T-helper 2 cell treated with Interferon-gamma antibody and Interleukin-4, amounts not matched to agents 100 ng/mL and 5 ng/mL, for 36 hours (primary cell): ENCODE data around the gene EMC9. TPM values are rescaled to one million over a fixed set of nuclear protein-coding genes. Genes with fewer than 3 reads are reported as not detected.

Source experiments
- intact Hi-C: fragments of 100-400 bp; cut with micrococcal nuclease; formaldehyde crosslinking; loops from one replicate; pipeline ENCODE4 v1.15.1; 2023
- total RNA-seq: library from RNA; stranded (reverse); gene quantifications from 2 replicates; pipeline ENCODE4 v1.2.3, GENCODE V29; 2022

Gene EMC9
- total RNA-seq, 1 donor from 2014 or later, result 22.1 TPM

- intact Hi-C loops, result loop anchor here (1.0 to 10.0 kb wide), 7 partner anchors 13 to 539 kb away; partner anchors contain the start of genes CARMIL3, DCAF11, DHRS4L2 and IRF9
Observed at GRCh38 chr14:24093901-24094840, 47.2 kb downstream of the EMC9 start, which contains the start of gene PCK2. Gene PCK2, plus strand, starts transcription at chr14:24094311. Its CDS starts 95 bp downstream, at chr14:24094406.

- intact Hi-C loops, result loop anchor here (5.0 to 10.0 kb wide), 2 partner anchors 106 to 539 kb away; partner anchors contain the start of genes DHRS4L2, THTPA and ZFHX2
Observed at GRCh38 chr14:24093207-24093900, 48.0 kb downstream of the EMC9 start.

DNA sequence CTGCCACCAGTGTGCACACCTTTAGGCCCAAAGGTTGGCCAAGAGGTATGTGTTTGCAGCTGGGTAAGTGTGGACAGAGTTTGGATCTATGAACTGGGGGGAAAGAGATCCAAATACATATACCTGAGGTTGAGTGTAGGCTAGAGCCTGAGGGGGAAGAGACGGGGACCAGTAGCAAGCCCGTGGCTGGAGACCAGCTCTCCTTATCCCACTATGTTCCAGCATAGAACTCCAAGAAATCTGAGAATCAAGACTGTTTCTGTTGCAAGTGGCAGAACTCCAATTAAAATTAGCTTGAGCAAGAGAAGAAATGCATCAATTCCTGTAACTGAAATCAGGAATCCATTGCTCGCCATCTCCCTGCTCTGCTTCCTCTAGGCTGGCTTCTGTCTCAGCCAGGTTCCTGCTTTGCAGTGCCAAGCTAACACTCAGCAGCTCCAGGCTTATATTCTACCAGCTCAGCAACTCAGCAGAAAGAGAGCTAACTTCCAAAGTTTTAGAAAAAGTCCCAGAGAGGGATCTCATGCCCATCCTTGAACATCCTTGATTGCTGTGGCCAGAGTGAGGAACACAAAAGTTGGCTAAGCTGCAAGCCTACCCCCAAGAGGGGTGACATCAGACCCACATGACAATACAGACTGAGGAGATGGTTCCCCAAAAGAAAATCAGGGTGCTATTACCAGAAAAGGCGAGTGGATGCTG is 48.7 kb downstream of the EMC9 start:
- intact Hi-C loops, result loop anchor here (5.0 to 10.0 kb wide), 2 partner anchors 105 to 538 kb away; partner anchors contain the start of genes DHRS4L2, THTPA and ZFHX2

GRCh38 chr14:24092110-24092504 is 49.3 kb downstream of the EMC9 start:
- intact Hi-C loops, result loop anchor here (5.0 to 10.0 kb wide), 2 partner anchors 105 to 537 kb away; partner anchors contain the start of genes DHRS4L2, THTPA and ZFHX2

GRCh38 chr14:24089890-24090289 is 51.5 kb downstream of the EMC9 start:
- intact Hi-C loops, result loop anchor here (1.0 to 10.0 kb wide), 5 partner anchors 9 to 535 kb away; partner anchors contain the start of genes DHRS4L2, THTPA and ZFHX2

Other genes with a start within 250 kb of the EMC9 start
- 23.6 and 23.9 TPM in 2 replicates for gene DHRS4, start 187.8 kb downstream of the EMC9 start, total RNA-seq
- gene DHRS4L2, start 152.7 kb downstream of the EMC9 start, total RNA-seq, result 26.9 and 27.5 TPM in 2 replicates
- 0.73 and 0.82 TPM in 2 replicates for gene CARMIL3, start 89.6 kb downstream of the EMC9 start, total RNA-seq
- not detected in 2 replicates for gene CPNE6, start 70.0 kb downstream of the EMC9 start, total RNA-seq
- gene PCK2, start 47.3 kb downstream of the EMC9 start, total RNA-seq, result 55.4 and 60.4 TPM in 2 replicates
- gene DCAF11, start 26.8 kb downstream of the EMC9 start, total RNA-seq, result 81.8 and 84.9 TPM in 2 replicates
- 2.4 and 2.9 TPM in 2 replicates for gene NRL, start 26.6 kb downstream of the EMC9 start, total RNA-seq
- 0.57 and 1.1 TPM in 2 replicates for gene FITM1, start 10.9 kb downstream of the EMC9 start, total RNA-seq
- 517 and 520 TPM in 2 replicates for gene PSME1, start 5.4 kb downstream of the EMC9 start, total RNA-seq
- 725 and 729 TPM in 2 replicates for gene PSME2, start 5.0 kb upstream of the EMC9 start, total RNA-seq
- 128 and 138 TPM in 2 replicates for gene RNF31, start 5.9 kb upstream of the EMC9 start, total RNA-seq
- 264 and 265 TPM in 2 replicates for gene IRF9, start 19.7 kb upstream of the EMC9 start, total RNA-seq
- gene REC8, start 30.5 kb upstream of the EMC9 start, total RNA-seq, result 66.0 and 68.7 TPM in 2 replicates
- 50.2 and 55.0 TPM in 2 replicates for gene IPO4, start 47.2 kb upstream of the EMC9 start, total RNA-seq
- 41.2 and 42.6 TPM in 2 replicates for gene TM9SF1, start 53.9 kb upstream of the EMC9 start, total RNA-seq
- gene TSSK4, start 64.1 kb upstream of the EMC9 start, total RNA-seq, result 0.34 and 0.39 TPM in 2 replicates
- gene CHMP4A, start 71.9 kb upstream of the EMC9 start, total RNA-seq, result 85.8 and 90.3 TPM in 2 replicates
- gene MDP1, start 74.5 kb upstream of the EMC9 start, total RNA-seq, result 11.1 and 13.8 TPM in 2 replicates
- gene NEDD8, start 90.8 kb upstream of the EMC9 start, total RNA-seq, result 191 and 199 TPM in 2 replicates
- 59.8 and 60.9 TPM in 2 replicates for gene GMPR2, start 91.3 kb upstream of the EMC9 start, total RNA-seq
- 129 and 136 TPM in 2 replicates for gene TINF2, start 101.0 kb upstream of the EMC9 start, total RNA-seq
- gene TGM1, start 121.6 kb upstream of the EMC9 start, total RNA-seq, result 4.1 and 5.6 TPM in 2 replicates
- gene RABGGTA, start 130.0 kb upstream of the EMC9 start, total RNA-seq, result 45.9 and 54.4 TPM in 2 replicates
- 20.7 and 29.6 TPM in 2 replicates for gene DHRS1, start 158.2 kb upstream of the EMC9 start, total RNA-seq
- 41.3 and 41.6 TPM in 2 replicates for gene NOP9, start 158.3 kb upstream of the EMC9 start, total RNA-seq
- 28.6 and 29.5 TPM in 2 replicates for gene CIDEB, start 166.4 kb upstream of the EMC9 start, total RNA-seq
- 16.6 and 17.5 TPM in 2 replicates for gene LTB4R2, start 168.5 kb upstream of the EMC9 start, total RNA-seq
- gene LTB4R, start 169.9 kb upstream of the EMC9 start, total RNA-seq, result 19.2 and 23.4 TPM in 2 replicates
- gene ADCY4, start 193.5 kb upstream of the EMC9 start, total RNA-seq, result 3.5 and 5.8 TPM in 2 replicates
- gene RIPK3, start 198.4 kb upstream of the EMC9 start, total RNA-seq, result 29.7 and 34.6 TPM in 2 replicates
- gene NFATC4, start 226.6 kb upstream of the EMC9 start, total RNA-seq, result 0.09 TPM in 1 of 2 replicates, not detected in the other